Progenitor cell of endocrine pancreas (in vitro differentiated cells): ENCODE data around the gene CDK13. TPM values are rescaled to one million over a fixed set of nuclear protein-coding genes. Genes with fewer than 3 reads are reported as not detected.

ENCODE experiments used
- DNase-seq: peaks from one replicate; pipeline ENCODE4 v3.0.0; 2021; ENCODE audit warnings: low spot score; ENCODE audit not compliant: unreplicated experiment
- H3K27ac Mint-ChIP-seq: 2 replicates; pipeline ENCODE4 v1.8.0; 2021; ENCODE audit warnings: mild to moderate bottlenecking, moderate library complexity, mixed read lengths
- H3K27me3 Mint-ChIP-seq: 2 replicates; pipeline ENCODE4 v1.8.0; 2021; ENCODE audit warnings: mixed read lengths
- H3K36me3 Mint-ChIP-seq: 2 replicates; pipeline ENCODE4 v1.8.0; 2022; ENCODE audit warnings: mixed read lengths; ENCODE audit not compliant: insufficient read depth
- H3K4me1 Mint-ChIP-seq: 2 replicates; pipeline ENCODE4 v1.8.0; 2021; ENCODE audit warnings: low read depth, mixed read lengths
- H3K4me3 Mint-ChIP-seq: 2 replicates; pipeline ENCODE4 v1.8.0; 2021; ENCODE audit warnings: low read depth, mild to moderate bottlenecking, moderate library complexity, mixed read lengths
- H3K9me3 Mint-ChIP-seq: 2 replicates; pipeline ENCODE4 v1.8.0; 2021; ENCODE audit warnings: low read depth, mixed read lengths
- CTCF ChIP-seq: fragments of 200-600 bp; sonication (generic); IDR thresholded peaks from one replicate; pipeline ENCODE4 v1.5.0; 2021; ENCODE audit warnings: antibody characterized with exemption, mild to moderate bottlenecking; ENCODE audit not compliant: unreplicated experiment
- long read RNA-seq: library from polyadenylated mRNA; unstranded; transcript quantifications from one replicate; pipeline ENCODE4 v2.0.0, GENCODE V29; 2020
- total RNA-seq: library from RNA; stranded (reverse); gene quantifications from 2 replicates; pipeline ENCODE4 v1.2.1, GENCODE V29; 2021

The CDK13 gene
- 74.3 and 75.5 TPM in 2 replicates for total RNA-seq
- long read RNA-seq, full-length matches to known transcripts, result 8 of 24 reads
- long read RNA-seq, partial matches to known transcripts, result 8 of 24 reads
- long read RNA-seq, other reads (novel, unspliced or antisense), result 8 of 24 reads

DNA sequence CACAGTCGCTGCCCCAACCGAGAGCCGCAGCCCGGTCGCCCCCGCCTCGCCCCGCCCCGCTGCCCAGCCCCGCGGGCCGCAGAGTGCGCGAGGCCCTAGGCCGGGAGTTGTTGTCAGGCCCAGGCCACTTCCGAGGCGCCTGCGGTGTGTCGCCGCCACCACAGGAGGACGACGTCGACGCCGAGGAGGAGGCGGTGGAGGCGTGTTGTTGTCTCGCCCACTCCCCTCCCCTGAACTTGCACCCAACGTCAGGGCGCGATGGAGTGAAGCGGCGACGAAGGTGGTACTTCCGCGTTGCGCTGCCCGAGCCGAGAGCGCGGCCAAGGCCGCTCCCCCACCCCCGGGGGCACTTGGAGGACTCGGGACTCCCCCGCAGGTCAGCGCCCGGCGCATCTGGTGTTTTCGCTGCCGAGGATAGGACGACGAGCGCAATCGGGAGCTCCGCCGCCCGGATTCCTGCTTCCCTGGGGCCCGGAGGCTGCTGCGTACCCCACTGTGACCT, at the start of gene CDK13:
Gene CDK13, plus strand, starts transcription at position 286 of the 502 bp plus-strand sequence. CDS start 386 bp downstream, outside the sequence.
- peak; percentile 17 for TF ChIP-seq CTCF
- peak; percentile 62 for DNase-seq
- Mint-ChIP-seq H3K27ac (peak within 1 kb of the TSS; percentile 100), H3K27me3 (no peaks in the 10 kb centered on the region), H3K4me3 (peak within 1 kb of the TSS; percentile 95), H3K4me1 (peaks cover 20% of the 10 kb centered on the region), H3K9me3 (no peaks in the 10 kb centered on the region), H3K36me3 (peaks cover 1% of the 10 kb centered on the region)

- H3K36me3 Mint-ChIP-seq, result no peaks in the 10 kb centered on the region
- H3K4me1 Mint-ChIP-seq, result no peaks in the 10 kb centered on the region
- H3K27me3 Mint-ChIP-seq, result no peaks in the 10 kb centered on the region
- H3K4me3 Mint-ChIP-seq, result no peak overlapping the region
- no peak for TF ChIP-seq CTCF
- no peak overlapping the region for H3K27ac Mint-ChIP-seq
- DNase-seq, result no peak
- H3K9me3 Mint-ChIP-seq, result peaks cover 14% of the 10 kb centered on the region
These were observed 46.0 kb upstream of the CDK13 start for GRCh38 chr7:39904077-39904486.

GRCh38 chr7:39908141-39908540, 41.9 kb upstream of the CDK13 start:
- Mint-ChIP-seq H3K4me1 (no peaks in the 10 kb centered on the region), H3K27ac (no peak overlapping the region), H3K36me3 (no peaks in the 10 kb centered on the region), H3K4me3 (no peak overlapping the region), H3K27me3 (no peaks in the 10 kb centered on the region), H3K9me3 (peaks cover 22% of the 10 kb centered on the region)
- TF ChIP-seq CTCF, result no peak
- no peak for DNase-seq

DNA sequence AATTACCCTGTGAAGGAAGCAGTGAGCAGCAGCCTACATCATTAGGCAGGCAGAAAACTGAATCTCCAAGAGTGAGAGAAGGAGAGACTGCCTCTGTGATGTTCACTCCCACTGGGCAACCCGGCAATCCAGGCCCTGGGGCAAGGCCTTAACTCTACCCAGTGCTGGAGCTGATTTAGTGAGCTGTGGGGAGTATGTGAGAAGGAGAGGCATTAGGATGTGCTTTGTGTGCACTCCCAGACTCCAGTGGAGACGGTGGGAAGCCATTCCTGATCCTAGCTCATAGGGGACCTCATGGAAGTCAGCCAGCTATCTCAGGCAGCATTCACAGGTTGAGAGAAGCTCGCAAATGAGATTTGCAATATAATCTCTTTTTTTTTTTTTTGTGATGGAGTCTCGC, 41.1 kb upstream of the CDK13 start:
- no peak overlapping the region for H3K4me3 Mint-ChIP-seq
- no peaks in the 10 kb centered on the region for H3K36me3 Mint-ChIP-seq
- H3K4me1 Mint-ChIP-seq, result no peaks in the 10 kb centered on the region
- TF ChIP-seq CTCF, result no peak
- H3K27me3 Mint-ChIP-seq, result no peaks in the 10 kb centered on the region
- DNase-seq, result no peak
- no peak overlapping the region for H3K27ac Mint-ChIP-seq
- H3K9me3 Mint-ChIP-seq, result peaks cover 22% of the 10 kb centered on the region

DNA sequence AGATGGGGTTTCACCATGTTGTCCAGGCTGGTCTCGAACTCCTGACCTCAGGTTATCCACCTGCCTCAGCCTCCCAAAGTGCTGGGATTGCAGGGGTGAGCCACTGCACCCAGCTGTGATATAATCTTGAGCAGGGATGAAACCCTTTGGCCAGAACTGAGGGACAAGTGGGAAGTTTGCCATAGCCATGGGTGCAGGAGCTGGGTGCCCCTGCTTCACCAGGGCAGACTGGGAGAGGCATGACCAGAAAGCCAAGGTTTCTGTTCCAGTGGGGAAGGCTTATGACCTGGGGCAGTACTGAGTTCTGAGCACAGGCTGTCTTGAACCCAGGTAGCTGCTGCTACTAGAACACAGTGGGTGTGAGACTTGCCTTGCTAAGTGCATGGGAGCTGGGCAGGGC, 40.5 kb upstream of the CDK13 start:
- H3K27ac Mint-ChIP-seq, result no peak overlapping the region
- no peak for DNase-seq
- no peak for TF ChIP-seq CTCF

More for the DNA sequence above, 40.5 kb upstream of the CDK13 start:
- no peaks in the 10 kb centered on the region for H3K4me1 Mint-ChIP-seq
- no peaks in the 10 kb centered on the region for H3K36me3 Mint-ChIP-seq
- no peaks in the 10 kb centered on the region for H3K27me3 Mint-ChIP-seq
- peaks cover 22% of the 10 kb centered on the region for H3K9me3 Mint-ChIP-seq
- no peak overlapping the region for H3K4me3 Mint-ChIP-seq
